NCI-H345 (cell line): Measurements from ENCODE around the gene CAMK2A.
"Not testable (repeated sequence)": the region's sequence is repeated elsewhere in the genome, so short reads cannot be mapped to it uniquely, and the experiment has no call there.

Experiments used
- DNase-seq: peaks from one replicate; lab custom pipeline; 2025; lab: John Stamatoyannopoulos, UW

Gene CAMK2A

GRCh38 chr5:150253416-150254208, 36.0 kb downstream of the CAMK2A start:
- DNase-seq, result no peak

GRCh38 chr5:150252489-150252888, 37.1 kb downstream of the CAMK2A start:
- DNase-seq, result no peak

- DNase-seq, result no peak
Observed at GRCh38 chr5:150251504-150251903, 38.1 kb downstream of the CAMK2A start.

GRCh38 chr5:150249744-150250143, 39.8 kb downstream of the CAMK2A start:
- DNase-seq, result no peak

GRCh38 chr5:150248946-150249345, 40.6 kb downstream of the CAMK2A start:
- DNase-seq, result no peak

- not testable (repeated sequence) for DNase-seq
Observed at GRCh38 chr5:150248493-150248892, 41.1 kb downstream of the CAMK2A start.

- no peak for DNase-seq
Observed at GRCh38 chr5:150247726-150248125, 41.8 kb downstream of the CAMK2A start.

GRCh38 chr5:150246835-150247234, 42.7 kb downstream of the CAMK2A start:
- no peak for DNase-seq

GRCh38 chr5:150246429-150246828, 43.1 kb downstream of the CAMK2A start:
- no peak for DNase-seq

GRCh38 chr5:150245808-150246207, 43.8 kb downstream of the CAMK2A start:
- DNase-seq, result no peak

- no peak for DNase-seq
Observed at GRCh38 chr5:150245111-150245789, 44.3 kb downstream of the CAMK2A start.

GRCh38 chr5:150244209-150244608, 45.4 kb downstream of the CAMK2A start:
- no peak for DNase-seq

- no peak for DNase-seq
Observed at GRCh38 chr5:150243590-150243989, 46.0 kb downstream of the CAMK2A start.

GRCh38 chr5:150242251-150242894, 47.2 kb downstream of the CAMK2A start:
- no peak for DNase-seq

GRCh38 chr5:150241298-150242160, 48.0 kb downstream of the CAMK2A start:
- DNase-seq, result no peak

- DNase-seq, result no peak
Observed at GRCh38 chr5:150239794-150240122, 49.8 kb downstream of the CAMK2A start.

GRCh38 chr5:150239099-150239793, 50.3 kb downstream of the CAMK2A start:
- no peak for DNase-seq

- DNase-seq, result no peak
Observed at GRCh38 chr5:150238646-150239045, 50.9 kb downstream of the CAMK2A start.

- DNase-seq, result no peak
Observed at GRCh38 chr5:150236981-150237754, 52.4 kb downstream of the CAMK2A start.

- DNase-seq, result no peak
Observed at GRCh38 chr5:150236313-150236712, 53.3 kb downstream of the CAMK2A start.

- DNase-seq, result no peak
Observed at GRCh38 chr5:150235500-150235854, 54.1 kb downstream of the CAMK2A start.
